Prostate gland (tissue), 2 donors: ENCODE data around the gene CCDC148.
"Not testable (repeated sequence)": the region's sequence is repeated elsewhere in the genome, so short reads cannot be mapped to it uniquely, and the experiment has no call there.

Source experiments
- CTCF ChIP-seq, 4 experiments: fragments of 200-600 bp in 2 of 4; fragments of 450-650 bp in 2 of 4; sonication (generic) in 2 of 4; IDR thresholded peaks; 1 replicate in 3 of 4; 2 replicates in 1 of 4; pipeline ENCODE4 v1.5.1; 2016 to 2019; ENCODE audit warnings: antibody characterized with exemption in 4 of 4, mild to moderate bottlenecking in 2 of 4, moderate library complexity in 2 of 4
- POLR2A ChIP-seq: fragments of 450-650 bp; IDR thresholded peaks from one replicate; pipeline ENCODE4 v1.6.1; 2016; ENCODE audit warnings: antibody characterized with exemption, mild to moderate bottlenecking

GRCh38 chr2:158474526-158475011 lies 18.0 kb upstream of the CCDC148 start:
- TF ChIP-seq CTCF (IDR thresholded peaks at IDR 0.05); POLR2A: not testable (repeated sequence)
